Measurements from ENCODE around the gene SHROOM2.

Gene SHROOM2

GRCh38 chrX:9867226-9867625 lies 81.0 kb downstream of the SHROOM2 start:
- no peak overlapping the region for H2AFZ ChIP-seq (ENCODE audit: low read length, unreplicated experiment)
- H3K27me3 ChIP-seq (ENCODE audit: insufficient read depth, low read length): no peaks in the 10 kb centered on the region
- H3K36me3 ChIP-seq (ENCODE audit: insufficient read depth, low read length): no peaks in the 10 kb centered on the region
- H3K4me1 ChIP-seq (ENCODE audit: control insufficient read depth, insufficient read depth, low read length, unreplicated experiment): peaks cover 4% of the 10 kb centered on the region
- no peaks in the 10 kb centered on the region for H3K79me2 ChIP-seq (ENCODE audit: control insufficient read depth, insufficient read depth, low read length, unreplicated experiment)
- H3K4me3 ChIP-seq (ENCODE audit: low read depth, low read length): no peak overlapping the region
- no peak overlapping the region for H3K27ac ChIP-seq (ENCODE audit: low read depth, low read length)

DNA sequence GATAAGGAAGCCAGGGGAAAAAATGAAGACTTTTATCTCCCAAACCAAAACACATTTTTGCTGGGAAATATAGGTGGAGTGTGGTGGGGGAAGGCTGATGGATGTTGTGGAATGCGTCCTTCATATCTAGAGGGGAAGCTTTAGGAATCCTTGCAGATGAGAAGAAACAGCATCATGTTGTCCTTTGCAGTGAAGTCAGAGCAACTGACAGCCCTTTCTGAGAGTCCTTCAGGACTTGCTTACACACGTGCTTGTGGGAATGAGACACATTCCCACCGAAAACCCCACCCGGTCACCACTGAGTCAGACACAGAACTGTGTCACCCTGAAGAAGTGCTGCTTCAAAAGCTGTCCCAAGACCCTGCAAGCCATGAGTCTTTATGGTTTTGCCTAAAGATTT lies 81.5 kb downstream of the SHROOM2 start:
- Histone ChIP-seq H3K79me2 (ENCODE audit: control insufficient read depth, insufficient read depth, low read length, unreplicated experiment) (no peaks in the 10 kb centered on the region), H3K27me3 (ENCODE audit: insufficient read depth, low read length) (no peaks in the 10 kb centered on the region), H3K36me3 (ENCODE audit: insufficient read depth, low read length) (no peaks in the 10 kb centered on the region), H2AFZ (ENCODE audit: low read length, unreplicated experiment) (no peak overlapping the region), H3K27ac (ENCODE audit: low read depth, low read length) (no peak overlapping the region), H3K4me1 (ENCODE audit: control insufficient read depth, insufficient read depth, low read length, unreplicated experiment) (peaks cover 4% of the 10 kb centered on the region), H3K4me3 (ENCODE audit: low read depth, low read length) (no peak overlapping the region)

- no peaks in the 10 kb centered on the region for H3K36me3 ChIP-seq (ENCODE audit: insufficient read depth, low read length)
- H3K79me2 ChIP-seq (ENCODE audit: control insufficient read depth, insufficient read depth, low read length, unreplicated experiment): no peaks in the 10 kb centered on the region
- no peak overlapping the region for H3K4me3 ChIP-seq (ENCODE audit: low read depth, low read length)
- peaks cover 17% of the 10 kb centered on the region for H3K27me3 ChIP-seq (ENCODE audit: insufficient read depth, low read length)
- no peak overlapping the region for H2AFZ ChIP-seq (ENCODE audit: low read length, unreplicated experiment)
- peaks cover 3% of the 10 kb centered on the region for H3K4me1 ChIP-seq (ENCODE audit: control insufficient read depth, insufficient read depth, low read length, unreplicated experiment)
- no peak overlapping the region for H3K27ac ChIP-seq (ENCODE audit: low read depth, low read length)
These were observed 85.6 kb downstream of the SHROOM2 start for GRCh38 chrX:9871701-9872268.

- no peaks in the 10 kb centered on the region for H3K79me2 ChIP-seq (ENCODE audit: control insufficient read depth, insufficient read depth, low read length, unreplicated experiment)
- H3K27me3 ChIP-seq (ENCODE audit: insufficient read depth, low read length): peaks cover 23% of the 10 kb centered on the region
- H3K27ac ChIP-seq (ENCODE audit: low read depth, low read length): no peak overlapping the region
- H3K4me3 ChIP-seq (ENCODE audit: low read depth, low read length): no peak overlapping the region
- no peaks in the 10 kb centered on the region for H3K36me3 ChIP-seq (ENCODE audit: insufficient read depth, low read length)
- H3K4me1 ChIP-seq (ENCODE audit: control insufficient read depth, insufficient read depth, low read length, unreplicated experiment): no peaks in the 10 kb centered on the region
- H2AFZ ChIP-seq (ENCODE audit: low read length, unreplicated experiment): no peak overlapping the region
These were observed 87.1 kb downstream of the SHROOM2 start for GRCh38 chrX:9873360-9873759.

- H3K79me2 ChIP-seq (ENCODE audit: control insufficient read depth, insufficient read depth, low read length, unreplicated experiment): no peaks in the 10 kb centered on the region
- no peak overlapping the region for H2AFZ ChIP-seq (ENCODE audit: low read length, unreplicated experiment)
- no peaks in the 10 kb centered on the region for H3K4me1 ChIP-seq (ENCODE audit: control insufficient read depth, insufficient read depth, low read length, unreplicated experiment)
- peaks cover 23% of the 10 kb centered on the region for H3K27me3 ChIP-seq (ENCODE audit: insufficient read depth, low read length)
- H3K4me3 ChIP-seq (ENCODE audit: low read depth, low read length): no peak overlapping the region
- no peaks in the 10 kb centered on the region for H3K36me3 ChIP-seq (ENCODE audit: insufficient read depth, low read length)
- H3K27ac ChIP-seq (ENCODE audit: low read depth, low read length): no peak overlapping the region
These were observed 87.7 kb downstream of the SHROOM2 start for GRCh38 chrX:9873952-9874351.

GRCh38 chrX:9874483-9874882 lies 88.3 kb downstream of the SHROOM2 start:
- Histone ChIP-seq H3K4me3 (ENCODE audit: low read depth, low read length) (no peak overlapping the region), H3K4me1 (ENCODE audit: control insufficient read depth, insufficient read depth, low read length, unreplicated experiment) (no peaks in the 10 kb centered on the region), H3K27ac (ENCODE audit: low read depth, low read length) (no peak overlapping the region), H2AFZ (ENCODE audit: low read length, unreplicated experiment) (no peak overlapping the region), H3K79me2 (ENCODE audit: control insufficient read depth, insufficient read depth, low read length, unreplicated experiment) (no peaks in the 10 kb centered on the region), H3K36me3 (ENCODE audit: insufficient read depth, low read length) (no peaks in the 10 kb centered on the region), H3K27me3 (ENCODE audit: insufficient read depth, low read length) (peaks cover 23% of the 10 kb centered on the region)

DNA sequence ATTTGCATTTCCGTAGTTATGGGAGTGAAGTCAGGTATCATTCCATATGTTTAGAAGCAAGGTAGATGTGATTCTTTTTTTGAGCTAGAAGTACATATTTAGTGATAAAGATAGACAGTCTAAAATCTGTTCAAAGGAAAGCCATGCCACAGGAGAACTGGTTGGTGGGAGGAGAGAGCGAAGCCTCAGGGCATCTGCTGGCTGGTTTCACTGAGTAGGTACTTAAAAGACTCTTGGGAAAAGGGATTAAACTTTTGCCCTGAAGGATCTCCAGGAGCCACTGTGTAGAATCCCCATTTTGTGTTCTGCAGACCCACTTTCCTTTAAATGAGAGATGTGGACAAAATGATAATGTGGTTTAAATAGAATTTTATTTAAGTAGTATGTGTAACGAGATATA lies 89.6 kb downstream of the SHROOM2 start:
- no peak overlapping the region for H2AFZ ChIP-seq (ENCODE audit: low read length, unreplicated experiment)
- no peak overlapping the region for H3K27ac ChIP-seq (ENCODE audit: low read depth, low read length)
- H3K4me3 ChIP-seq (ENCODE audit: low read depth, low read length): no peak overlapping the region
- H3K36me3 ChIP-seq (ENCODE audit: insufficient read depth, low read length): no peaks in the 10 kb centered on the region
- no peaks in the 10 kb centered on the region for H3K4me1 ChIP-seq (ENCODE audit: control insufficient read depth, insufficient read depth, low read length, unreplicated experiment)
- H3K27me3 ChIP-seq (ENCODE audit: insufficient read depth, low read length): peaks cover 23% of the 10 kb centered on the region
- no peaks in the 10 kb centered on the region for H3K79me2 ChIP-seq (ENCODE audit: control insufficient read depth, insufficient read depth, low read length, unreplicated experiment)

DNA sequence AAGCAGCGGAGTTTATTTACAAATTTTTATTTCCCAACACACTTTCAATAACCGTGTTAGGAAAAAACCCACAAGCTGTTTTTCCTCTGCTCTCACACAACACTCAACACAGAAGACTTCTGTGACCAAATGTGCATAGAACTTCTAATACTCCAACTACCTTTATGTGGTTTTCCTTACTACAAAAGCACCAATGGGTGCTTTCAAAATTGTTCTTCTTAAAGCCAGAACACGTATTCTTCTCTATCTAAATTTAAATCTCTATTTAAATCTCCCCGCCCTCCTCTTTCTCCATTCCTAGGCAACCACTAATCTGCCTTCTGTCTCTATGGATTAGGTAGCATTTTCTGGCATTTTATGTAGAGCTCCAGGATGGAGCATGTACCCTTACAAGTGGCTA lies 90.0 kb downstream of the SHROOM2 start:
- no peak overlapping the region for H2AFZ ChIP-seq (ENCODE audit: low read length, unreplicated experiment)
- H3K79me2 ChIP-seq (ENCODE audit: control insufficient read depth, insufficient read depth, low read length, unreplicated experiment): no peaks in the 10 kb centered on the region
- H3K4me1 ChIP-seq (ENCODE audit: control insufficient read depth, insufficient read depth, low read length, unreplicated experiment): no peaks in the 10 kb centered on the region
- no peak overlapping the region for H3K4me3 ChIP-seq (ENCODE audit: low read depth, low read length)
- peaks cover 23% of the 10 kb centered on the region for H3K27me3 ChIP-seq (ENCODE audit: insufficient read depth, low read length)
- H3K36me3 ChIP-seq (ENCODE audit: insufficient read depth, low read length): no peaks in the 10 kb centered on the region
- no peak overlapping the region for H3K27ac ChIP-seq (ENCODE audit: low read depth, low read length)

GRCh38 chrX:9878146-9878820 lies 92.1 kb downstream of the SHROOM2 start:
- no peaks in the 10 kb centered on the region for H3K4me1 ChIP-seq (ENCODE audit: control insufficient read depth, insufficient read depth, low read length, unreplicated experiment)
- no peak overlapping the region for H3K27ac ChIP-seq (ENCODE audit: low read depth, low read length)
- no peak overlapping the region for H3K4me3 ChIP-seq (ENCODE audit: low read depth, low read length)
- H2AFZ ChIP-seq (ENCODE audit: low read length, unreplicated experiment): no peak overlapping the region
- no peaks in the 10 kb centered on the region for H3K79me2 ChIP-seq (ENCODE audit: control insufficient read depth, insufficient read depth, low read length, unreplicated experiment)
- H3K36me3 ChIP-seq (ENCODE audit: insufficient read depth, low read length): no peaks in the 10 kb centered on the region
- H3K27me3 ChIP-seq (ENCODE audit: insufficient read depth, low read length): peaks cover 23% of the 10 kb centered on the region

DNA sequence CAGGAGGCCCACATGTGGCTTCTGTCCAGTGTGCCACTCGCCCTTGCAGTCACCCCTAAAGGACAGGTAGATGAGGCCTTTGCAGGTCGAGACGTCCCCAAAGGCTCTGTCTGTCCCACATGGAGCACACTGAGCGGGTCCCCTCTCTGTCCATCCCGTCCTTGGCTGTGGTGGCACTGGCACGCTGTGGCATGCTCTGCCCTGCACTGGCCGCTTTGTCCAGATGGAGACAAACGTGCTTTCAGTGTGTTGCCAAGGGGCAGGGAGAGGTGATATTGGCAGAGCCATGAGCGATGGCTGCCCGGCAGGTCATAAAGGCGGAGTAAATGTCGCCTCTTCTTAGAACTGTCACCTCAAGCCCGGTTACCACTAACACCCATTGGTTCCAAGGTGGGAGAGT lies 94.0 kb downstream of the SHROOM2 start:
- Histone ChIP-seq H3K4me3 (ENCODE audit: low read depth, low read length) (no peak overlapping the region), H3K27me3 (ENCODE audit: insufficient read depth, low read length) (peaks cover 21% of the 10 kb centered on the region), H3K4me1 (ENCODE audit: control insufficient read depth, insufficient read depth, low read length, unreplicated experiment) (no peaks in the 10 kb centered on the region), H3K79me2 (ENCODE audit: control insufficient read depth, insufficient read depth, low read length, unreplicated experiment) (no peaks in the 10 kb centered on the region), H3K27ac (ENCODE audit: low read depth, low read length) (no peak overlapping the region), H3K36me3 (ENCODE audit: insufficient read depth, low read length) (no peaks in the 10 kb centered on the region), H2AFZ (ENCODE audit: low read length, unreplicated experiment) (no peak overlapping the region)

GRCh38 chrX:9880870-9881269 lies 94.6 kb downstream of the SHROOM2 start:
- no peak overlapping the region for H3K27ac ChIP-seq (ENCODE audit: low read depth, low read length)
- no peak overlapping the region for H3K4me3 ChIP-seq (ENCODE audit: low read depth, low read length)
- H3K4me1 ChIP-seq (ENCODE audit: control insufficient read depth, insufficient read depth, low read length, unreplicated experiment): no peaks in the 10 kb centered on the region
- no peak overlapping the region for H2AFZ ChIP-seq (ENCODE audit: low read length, unreplicated experiment)
- H3K79me2 ChIP-seq (ENCODE audit: control insufficient read depth, insufficient read depth, low read length, unreplicated experiment): no peaks in the 10 kb centered on the region
- H3K36me3 ChIP-seq (ENCODE audit: insufficient read depth, low read length): no peaks in the 10 kb centered on the region
- peaks cover 15% of the 10 kb centered on the region for H3K27me3 ChIP-seq (ENCODE audit: insufficient read depth, low read length)

Measured in ACC112 (cell line).